SKM-1 treated with dmso at 0.1 percent for 144 hours (cell line): ENCODE data around the gene TNRC6C.
A peak's percentile ranks its signal among the peaks of the same experiment; 100 is the strongest.

Experiments used
- DNase-seq: peaks from one replicate; lab custom pipeline; 2025; ENCODE audit not compliant: unreplicated experiment; lab: John Stamatoyannopoulos, UW

Gene TNRC6C, protein sequence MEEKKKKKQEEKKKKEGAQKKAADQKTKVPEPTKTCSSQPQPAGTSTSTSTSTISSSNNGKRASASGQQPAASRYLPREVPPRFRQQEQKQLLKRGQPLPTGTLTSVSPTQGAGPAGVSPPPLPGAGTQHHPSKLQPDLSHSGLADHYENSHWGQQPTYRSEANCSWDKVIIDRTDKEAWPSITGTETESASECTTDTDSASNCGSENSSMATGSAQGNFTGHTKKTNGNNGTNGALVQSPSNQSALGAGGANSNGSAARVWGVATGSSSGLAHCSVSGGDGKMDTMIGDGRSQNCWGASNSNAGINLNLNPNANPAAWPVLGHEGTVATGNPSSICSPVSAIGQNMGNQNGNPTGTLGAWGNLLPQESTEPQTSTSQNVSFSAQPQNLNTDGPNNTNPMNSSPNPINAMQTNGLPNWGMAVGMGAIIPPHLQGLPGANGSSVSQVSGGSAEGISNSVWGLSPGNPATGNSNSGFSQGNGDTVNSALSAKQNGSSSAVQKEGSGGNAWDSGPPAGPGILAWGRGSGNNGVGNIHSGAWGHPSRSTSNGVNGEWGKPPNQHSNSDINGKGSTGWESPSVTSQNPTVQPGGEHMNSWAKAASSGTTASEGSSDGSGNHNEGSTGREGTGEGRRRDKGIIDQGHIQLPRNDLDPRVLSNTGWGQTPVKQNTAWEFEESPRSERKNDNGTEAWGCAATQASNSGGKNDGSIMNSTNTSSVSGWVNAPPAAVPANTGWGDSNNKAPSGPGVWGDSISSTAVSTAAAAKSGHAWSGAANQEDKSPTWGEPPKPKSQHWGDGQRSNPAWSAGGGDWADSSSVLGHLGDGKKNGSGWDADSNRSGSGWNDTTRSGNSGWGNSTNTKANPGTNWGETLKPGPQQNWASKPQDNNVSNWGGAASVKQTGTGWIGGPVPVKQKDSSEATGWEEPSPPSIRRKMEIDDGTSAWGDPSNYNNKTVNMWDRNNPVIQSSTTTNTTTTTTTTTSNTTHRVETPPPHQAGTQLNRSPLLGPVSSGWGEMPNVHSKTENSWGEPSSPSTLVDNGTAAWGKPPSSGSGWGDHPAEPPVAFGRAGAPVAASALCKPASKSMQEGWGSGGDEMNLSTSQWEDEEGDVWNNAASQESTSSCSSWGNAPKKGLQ (N-terminal part only)

DNA sequence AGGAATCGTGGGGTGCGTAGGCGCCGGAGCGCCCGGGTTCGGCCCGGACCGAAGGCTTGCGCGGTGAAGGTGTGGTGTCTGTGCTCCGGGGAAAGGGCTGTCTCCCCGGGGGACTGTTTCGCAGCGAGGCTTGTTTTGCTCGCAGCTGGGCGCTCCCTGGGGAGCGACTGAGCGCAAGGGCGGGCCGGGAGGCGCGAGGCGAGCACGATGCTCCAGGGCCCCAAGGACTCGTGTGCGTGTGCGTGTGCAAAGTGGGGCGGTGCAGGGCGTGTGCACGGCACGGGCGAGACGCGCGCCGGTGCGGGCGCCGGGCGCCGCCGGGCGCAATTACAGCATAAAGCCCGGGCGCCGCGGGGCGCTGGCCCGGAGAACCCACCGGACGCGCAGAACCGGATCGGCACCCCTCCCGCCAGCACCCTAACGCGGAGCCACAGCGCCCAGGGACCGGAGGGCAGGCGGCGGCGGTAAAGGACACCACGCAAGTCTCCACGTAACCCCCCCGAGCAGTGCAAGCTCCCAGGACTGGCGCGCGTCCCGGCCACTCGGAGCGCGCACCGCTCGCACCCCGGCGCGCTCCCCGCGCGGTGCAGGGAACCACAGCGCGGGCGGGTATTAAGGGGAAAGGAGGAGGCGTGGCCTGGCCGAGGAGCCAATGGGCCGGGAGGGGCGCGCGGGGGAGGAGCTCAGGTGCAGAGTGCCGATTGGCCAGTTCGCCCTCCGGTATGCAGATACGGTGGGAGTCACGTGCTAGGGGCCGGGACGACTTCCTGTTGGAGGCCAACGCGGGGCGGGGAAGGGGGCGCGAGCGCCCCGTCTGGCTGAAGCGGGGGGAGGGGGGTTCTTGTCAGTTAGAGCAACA is at the start of gene TNRC6C:
TSS of gene TNRC6C (plus strand) at position 847 of the 859 bp plus-strand sequence. CDS start 45,504 bp downstream, outside the sequence.
- DNase-seq = peak; percentile 98

DNA sequence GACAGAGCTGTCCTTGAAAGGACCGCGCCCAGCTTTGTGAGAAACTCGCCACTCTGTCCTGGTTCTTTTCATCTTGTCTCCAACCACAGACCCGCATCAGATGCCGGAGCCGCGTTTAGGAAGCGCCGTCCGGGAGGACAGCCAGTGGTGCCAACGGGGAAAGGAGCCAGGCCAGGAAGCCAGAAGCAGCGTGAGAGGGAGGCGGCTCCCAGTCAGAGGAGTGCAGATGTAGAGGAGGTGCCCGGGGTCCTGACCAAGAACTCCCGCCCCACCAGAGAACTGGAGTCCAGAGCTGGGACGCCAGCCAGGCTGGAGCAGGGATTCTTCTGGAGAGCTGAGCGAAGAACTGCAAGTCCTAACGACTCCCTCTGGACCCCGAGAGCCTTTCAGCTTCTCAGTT is 49.3 kb upstream of the TNRC6C start:
- no peak for DNase-seq

DNA sequence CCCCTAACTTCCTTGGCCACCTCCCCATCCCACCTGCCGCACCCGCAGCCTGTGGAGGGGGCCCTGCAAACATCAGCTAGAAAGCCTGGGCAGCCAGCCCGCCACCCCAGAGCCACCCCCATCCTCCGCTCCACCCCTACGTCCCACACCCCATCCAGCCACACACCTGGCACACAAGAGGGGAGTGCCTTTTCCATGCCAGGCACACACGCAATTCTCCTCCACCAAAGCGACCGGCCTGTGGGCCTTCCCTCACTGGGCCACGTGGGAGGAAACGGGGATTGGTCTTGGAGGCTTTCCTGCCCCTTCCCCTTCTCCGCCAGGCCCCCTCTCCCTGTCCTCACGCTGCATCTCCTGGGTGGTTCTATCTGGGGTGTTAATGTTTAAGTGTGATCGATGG is 48.7 kb upstream of the TNRC6C start:
- no peak for DNase-seq

DNA sequence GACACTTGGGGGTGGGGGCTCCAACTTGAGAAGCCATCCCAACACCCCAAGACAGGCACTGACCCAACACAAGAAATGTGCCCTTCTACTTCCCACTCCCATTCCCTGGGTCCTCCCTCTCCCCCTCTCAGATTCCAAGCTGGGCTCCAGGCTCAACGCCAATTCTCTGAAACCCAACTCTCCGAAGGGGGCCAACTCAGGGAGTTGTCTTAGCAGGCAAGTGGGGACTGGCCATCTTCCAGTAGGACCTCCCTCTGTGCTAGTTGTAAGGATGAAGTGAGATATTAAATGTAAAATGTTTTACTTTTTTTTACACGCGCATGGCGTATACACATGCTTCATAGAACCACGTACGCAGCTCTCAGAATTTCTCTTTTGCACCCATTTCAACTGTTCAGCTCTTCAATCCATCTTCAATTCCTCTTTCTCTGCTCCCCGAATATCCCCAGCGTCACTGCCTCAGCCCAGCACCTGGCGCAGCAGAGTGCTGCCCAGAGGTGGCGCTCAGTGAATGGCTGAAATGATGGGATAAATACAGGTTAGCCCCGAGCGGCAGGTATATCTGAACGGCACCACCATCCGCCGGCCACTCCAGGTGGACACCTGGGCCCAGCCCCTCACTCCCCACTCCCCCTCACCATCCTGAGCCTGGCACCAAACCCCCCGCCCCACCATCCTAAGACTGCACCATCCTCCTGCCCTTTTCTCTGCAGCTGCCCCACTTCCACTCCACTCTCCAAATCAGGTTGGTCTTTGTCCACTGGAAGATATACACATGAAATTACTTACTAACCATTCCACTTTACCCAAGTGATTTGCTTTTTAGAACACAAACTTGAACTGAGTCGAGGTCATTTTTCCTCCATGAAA is 43.9 kb upstream of the TNRC6C start:
- no peak for DNase-seq

DNA sequence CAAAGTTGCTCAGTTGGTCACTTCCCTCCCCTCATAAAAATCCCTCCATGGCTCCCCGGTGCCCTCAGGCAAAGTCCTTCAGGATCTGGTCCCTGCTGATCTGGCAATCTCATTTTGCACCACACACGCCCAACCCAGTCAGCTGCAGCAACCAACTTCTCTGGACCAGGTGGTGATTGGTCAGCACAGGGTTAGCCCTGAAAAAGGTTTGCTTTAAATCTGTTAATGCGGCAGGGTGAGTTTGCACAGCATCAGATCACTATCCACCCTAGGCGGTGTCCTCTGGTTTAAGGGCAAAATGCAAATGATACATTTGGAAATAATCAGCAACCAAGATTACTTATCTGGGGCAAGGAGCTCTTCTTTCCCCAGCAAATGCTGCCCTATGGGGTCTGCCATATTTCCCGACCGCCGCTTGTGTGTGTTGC is 42.9 kb upstream of the TNRC6C start:
- DNase-seq = no peak

DNA sequence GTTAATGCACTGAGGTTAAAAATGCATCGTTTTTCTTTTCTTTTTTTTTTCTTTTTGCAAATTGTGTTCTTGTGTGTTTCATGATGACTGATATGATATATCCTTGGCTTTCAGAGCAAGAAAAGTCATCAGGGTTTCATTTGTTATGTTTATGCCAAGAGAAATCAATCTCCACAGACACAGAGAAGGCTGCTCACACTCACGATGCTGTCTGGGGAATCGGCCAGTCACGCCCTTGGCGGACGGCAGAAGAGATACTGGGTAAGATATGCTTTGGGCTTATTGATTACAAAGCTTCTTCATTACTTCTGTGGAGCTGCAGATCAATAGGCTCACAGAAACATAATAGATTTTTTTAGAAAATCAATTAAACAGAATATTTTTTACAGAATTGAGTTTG is 42.2 kb upstream of the TNRC6C start:
- no peak for DNase-seq

DNA sequence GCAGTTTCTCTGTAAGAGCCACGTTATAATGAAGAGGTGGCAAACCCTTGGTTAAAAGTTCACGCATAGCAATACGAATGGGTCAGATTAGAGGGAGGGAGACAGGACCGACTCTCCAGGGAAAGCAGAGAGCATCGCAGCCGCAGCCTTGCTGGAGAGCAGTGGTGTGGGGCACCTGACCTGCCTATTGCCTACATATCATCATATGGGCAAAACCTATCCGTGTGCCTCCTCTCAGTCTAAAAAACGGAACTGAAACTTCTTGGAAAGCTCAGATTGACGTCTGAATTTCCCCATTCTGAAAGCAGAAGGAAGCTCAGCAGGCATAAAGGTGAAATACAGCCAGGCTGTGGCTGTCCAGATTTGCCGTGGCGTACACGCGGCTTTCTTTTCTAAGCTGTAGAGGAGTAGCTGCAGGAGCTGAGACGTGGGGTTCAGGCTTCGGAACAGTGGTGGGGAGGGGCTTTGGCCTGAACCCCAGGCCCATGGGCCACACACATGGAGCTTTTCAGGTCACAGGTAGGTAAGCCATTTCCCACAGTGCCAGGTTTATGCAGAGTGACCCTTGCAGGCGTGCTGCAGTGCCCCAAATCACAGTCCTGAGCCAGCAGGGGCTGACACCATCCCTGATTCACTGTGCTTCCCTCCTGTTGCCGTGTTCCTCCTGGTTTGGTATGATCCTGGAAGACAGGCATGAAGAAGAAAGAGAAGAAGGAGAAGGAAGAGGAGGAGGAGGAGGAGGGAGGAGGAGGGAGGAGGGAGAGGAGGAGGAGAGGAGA is 41.6 kb upstream of the TNRC6C start:
- peak; percentile 72 for DNase-seq

DNA sequence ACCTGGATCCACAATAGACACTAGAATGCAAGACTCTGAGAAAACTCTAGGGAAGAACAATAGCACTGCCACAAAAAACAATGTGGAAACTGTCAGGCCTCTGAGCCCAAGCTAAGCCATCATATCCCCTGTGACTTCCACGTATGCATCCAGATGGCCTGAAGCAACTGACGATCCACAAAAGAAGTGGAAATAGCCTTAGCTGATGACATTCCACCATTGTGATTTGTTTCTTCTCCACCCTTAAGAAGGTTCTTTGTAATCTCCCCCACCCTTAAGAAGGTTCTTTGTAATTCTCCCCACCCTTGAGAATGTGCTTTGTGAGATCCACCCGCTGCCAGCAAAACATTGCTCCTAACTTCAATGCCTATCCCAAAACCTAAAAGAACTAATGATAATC is 39.2 kb upstream of the TNRC6C start:
- DNase-seq = no peak

DNA sequence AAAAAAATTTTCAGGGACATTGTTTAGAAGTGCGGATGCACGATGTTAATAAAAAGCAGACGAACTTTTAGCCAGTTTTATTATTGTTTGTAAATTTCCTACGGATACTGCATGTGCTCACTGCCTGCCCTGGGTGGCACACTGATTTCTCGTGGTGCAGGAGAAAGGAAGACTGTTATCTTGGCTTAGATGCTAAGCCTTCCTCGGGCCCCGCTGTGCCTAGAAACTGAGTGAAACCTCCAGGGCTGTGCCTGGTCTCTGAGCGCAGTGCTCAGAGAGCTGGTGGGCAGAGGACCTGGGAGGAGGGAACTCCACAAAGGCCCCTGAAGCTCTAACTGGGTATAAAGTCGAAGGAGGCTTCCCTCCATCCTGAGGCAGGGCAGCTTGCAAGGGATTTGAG is 35.4 kb upstream of the TNRC6C start:
- DNase-seq = no peak

DNA sequence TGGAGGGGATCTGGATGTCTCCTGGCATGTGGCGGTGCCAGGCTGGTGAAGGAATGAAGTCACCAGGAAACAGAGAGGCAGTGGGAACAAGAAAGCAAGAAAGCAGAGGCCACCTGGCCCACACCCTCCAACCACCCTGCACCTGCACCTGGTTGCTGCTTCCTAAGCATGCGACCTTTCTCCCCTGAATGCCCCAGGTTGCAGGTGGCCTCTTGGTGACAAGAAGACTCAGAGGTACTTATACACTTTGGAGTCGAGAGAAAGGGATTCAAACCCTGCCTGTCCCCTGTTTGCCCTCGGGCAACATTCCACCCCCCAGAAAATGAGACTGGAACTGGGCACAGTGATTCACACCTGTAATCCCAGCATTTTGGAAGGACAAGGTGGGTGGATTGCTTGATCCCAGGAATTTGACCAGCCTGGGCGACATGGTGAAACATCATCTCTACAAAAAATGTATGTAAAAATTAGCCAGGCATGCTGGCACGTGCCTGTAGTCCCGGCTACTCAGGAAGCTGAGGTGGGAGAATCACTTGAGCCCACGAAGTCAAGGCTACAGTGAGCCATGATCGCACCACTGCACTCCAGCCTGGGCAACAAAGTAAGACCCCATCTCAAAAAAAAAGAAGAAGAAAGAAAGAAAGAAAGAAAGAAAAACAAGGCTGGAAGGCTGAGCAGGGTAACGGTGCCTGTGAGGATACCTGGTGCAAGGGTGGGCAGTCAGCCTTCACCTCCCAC is 34.6 kb upstream of the TNRC6C start:
- DNase-seq = no peak

DNA sequence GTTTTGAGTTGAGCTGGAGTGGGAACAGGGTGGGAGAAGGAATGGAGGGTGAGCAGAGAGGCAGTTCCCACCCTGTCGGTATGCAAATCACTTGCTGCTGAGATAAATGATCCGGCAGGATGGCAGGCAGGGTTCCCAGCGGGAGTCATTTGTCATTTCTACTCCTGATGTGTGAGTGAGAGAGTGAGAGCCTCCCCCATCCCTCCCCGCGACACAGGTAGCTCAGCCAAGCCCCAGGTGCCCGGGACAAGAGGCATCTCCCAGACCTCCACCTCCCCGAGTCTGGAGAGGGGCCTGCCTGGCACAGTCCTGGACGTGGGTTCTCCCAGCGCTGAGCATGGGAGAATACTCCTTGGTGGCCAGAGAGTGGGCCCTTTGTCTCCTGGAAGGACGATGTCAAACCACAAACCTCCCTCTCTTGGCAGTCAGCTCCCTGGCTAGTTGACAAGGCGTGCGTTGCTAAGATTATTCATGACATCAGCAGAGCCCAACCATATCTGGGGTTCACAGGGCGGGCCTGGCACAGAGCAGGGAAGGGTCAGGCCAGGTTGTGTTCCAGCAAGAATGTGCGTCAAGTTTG is 33.7 kb upstream of the TNRC6C start:
- DNase-seq = no peak

DNA sequence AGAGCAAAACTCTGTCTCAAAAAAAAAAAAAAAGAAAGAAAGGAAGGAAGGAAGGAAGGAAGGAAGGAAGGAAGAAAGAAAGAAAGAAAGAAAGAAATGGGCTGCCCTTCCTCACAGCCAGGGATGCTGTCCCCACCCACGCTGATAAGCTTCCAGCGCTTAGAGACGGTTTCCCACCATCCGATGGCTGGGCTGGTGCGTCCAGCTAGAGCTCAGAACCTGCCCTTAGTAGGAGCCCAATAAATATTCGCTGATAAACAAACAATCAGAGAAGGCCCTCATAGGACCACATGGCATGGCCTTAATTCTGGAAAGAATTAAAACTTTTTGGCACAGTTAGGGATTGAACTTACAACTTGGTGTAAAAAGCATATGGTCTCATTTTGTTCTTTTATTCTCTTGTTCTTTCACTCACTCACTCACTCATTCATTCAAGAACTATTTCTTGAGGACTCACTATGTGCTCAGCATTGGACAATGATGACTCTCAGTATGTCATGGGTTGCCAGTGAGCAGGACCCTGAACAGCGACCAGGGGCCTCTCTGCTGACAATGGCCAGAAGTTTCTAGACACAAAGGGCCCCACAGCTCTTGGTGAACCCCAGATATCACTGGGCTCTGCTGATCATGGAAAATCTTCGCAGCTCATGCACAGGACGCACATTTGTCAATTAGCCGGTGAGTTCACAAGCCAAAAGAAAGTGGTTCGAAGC is 32.5 kb upstream of the TNRC6C start:
- no peak for DNase-seq

DNA sequence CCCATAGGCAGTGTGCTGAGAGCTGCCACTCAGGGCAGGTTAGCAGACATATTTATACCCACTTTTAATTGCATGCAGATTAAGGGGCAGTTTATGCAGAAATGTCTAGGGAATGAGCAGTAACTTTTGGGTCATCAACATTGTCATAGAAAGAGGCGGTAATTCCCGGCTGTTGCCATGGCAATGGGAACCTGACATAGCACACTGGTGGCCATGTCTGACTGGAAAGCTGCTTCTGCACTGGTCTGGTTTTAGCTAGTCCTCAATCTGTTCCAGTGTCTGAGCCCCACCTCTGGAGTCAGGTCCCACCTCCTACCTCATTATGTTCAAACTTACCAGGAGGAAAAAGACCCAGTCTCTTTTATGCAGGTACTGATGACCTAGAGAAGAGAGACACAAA is 31.5 kb upstream of the TNRC6C start:
- no peak for DNase-seq

DNA sequence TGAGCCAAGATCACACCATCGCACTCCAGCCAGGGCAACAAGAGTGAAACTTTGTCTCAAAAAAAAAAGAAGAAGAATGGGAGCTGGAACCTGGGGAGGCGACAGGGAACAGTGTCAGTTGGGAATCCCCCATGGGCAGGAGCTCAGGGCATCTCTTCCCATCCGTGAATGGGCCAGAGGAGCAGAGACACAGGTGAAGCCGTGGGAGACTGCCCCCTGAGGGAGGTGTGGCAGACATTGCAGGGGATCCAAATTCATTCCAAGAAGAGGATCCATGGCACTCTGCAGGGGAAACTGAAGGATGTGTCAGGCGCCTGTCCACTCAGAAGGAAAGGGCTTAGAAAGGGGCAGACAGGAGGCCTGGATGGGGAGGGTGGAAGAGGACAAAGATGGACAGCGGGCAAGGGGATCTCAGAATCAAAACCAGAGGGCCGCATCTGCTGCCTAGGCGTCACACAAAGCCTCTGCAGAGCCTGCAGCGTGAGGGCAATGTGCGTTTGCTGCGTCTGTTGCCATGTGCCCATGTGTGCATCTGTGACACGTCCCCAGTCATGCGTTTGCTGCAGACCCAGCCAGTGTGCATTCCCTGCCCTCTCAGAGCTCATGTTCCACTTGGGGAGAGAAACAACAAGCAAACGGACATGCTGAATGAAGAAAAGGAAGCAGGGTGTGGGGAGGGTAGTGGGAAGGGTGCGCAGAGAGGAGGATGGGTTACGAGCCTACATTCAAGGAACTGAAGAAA is 30.6 kb upstream of the TNRC6C start:
- no peak for DNase-seq

DNA sequence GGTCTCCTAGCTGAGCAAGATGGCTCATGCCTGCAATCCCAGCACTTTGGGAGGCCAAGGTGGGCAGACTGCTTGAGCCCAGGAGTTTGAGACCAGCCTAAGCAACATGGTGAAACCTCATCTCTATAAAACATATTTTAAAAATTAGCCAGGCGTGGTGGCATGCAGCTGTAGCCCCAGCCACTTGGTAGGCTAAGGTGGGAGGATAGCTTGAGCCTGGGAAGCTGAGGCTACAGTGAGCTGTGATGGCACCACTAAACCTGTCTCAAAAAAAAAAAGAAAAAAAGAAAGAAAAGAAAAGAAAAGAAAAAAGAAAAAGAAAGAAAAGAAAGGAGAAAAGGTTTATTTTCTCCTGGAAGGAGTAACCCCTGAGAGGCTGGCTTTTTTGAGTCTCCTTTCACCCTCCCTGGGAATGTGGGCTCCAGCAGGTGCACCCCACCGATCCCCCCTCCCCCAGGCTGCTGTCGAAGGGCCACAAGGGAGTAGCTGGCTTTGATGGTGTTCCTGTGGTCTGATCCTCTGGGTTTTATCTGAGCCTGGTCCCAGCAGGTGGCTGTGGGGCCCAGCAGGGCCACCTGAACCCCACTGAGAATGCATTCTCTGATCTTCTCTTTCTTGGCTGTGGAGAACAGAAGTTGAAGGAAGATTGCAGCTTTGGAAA is 29.9 kb upstream of the TNRC6C start:
- no peak for DNase-seq

DNA sequence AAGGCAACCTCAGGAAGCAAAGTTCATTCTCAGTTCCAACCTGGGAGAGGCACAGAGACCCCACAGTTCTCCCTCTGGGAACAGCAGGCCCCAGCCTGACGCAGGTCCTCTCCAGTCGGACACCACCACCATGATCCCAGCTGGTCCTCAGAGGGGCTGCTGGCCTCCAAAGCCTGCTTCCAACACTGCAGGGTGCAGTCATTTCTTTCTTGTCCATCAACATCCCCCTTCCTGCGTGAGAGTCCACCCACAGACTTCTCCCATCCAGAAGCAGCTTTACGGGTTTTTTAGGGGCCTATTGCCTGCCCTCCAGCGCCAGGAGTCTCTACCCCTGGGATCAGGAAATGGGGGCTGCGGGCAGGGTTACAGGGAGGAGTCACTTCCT is 29.3 kb upstream of the TNRC6C start:
- DNase-seq = no peak
